ENCODE results near the gene MAP3K2. TPM values are rescaled to one million over a fixed set of nuclear protein-coding genes. Genes with fewer than 3 reads are reported as not detected.

MAP3K2 gene
- total RNA-seq, 4 donors from 2014 or later, result 51.0 to 66.1 (median 64.7) TPM

GRCh38 chr2:127419448-127420038, 31.8 kb upstream of the MAP3K2 start:
- no peak for TF ChIP-seq CTCF (IDR thresholded peaks at IDR 0.05; ENCODE audit: low read depth)

- no peak for TF ChIP-seq CTCF (IDR thresholded peaks at IDR 0.05; ENCODE audit: low read depth)
These were observed 31.3 kb upstream of the MAP3K2 start for GRCh38 chr2:127419112-127419430.

GRCh38 chr2:127418300-127419111, 30.7 kb upstream of the MAP3K2 start, which contains the start of gene PROC:
Gene PROC, plus strand, starts transcription at chr2:127418427. Its CDS starts 1,516 bp downstream, at chr2:127419943.
- no peak for TF ChIP-seq CTCF (IDR thresholded peaks at IDR 0.05; ENCODE audit: low read depth)

GRCh38 chr2:127417406-127417805, 29.6 kb upstream of the MAP3K2 start:
- TF ChIP-seq CTCF (IDR thresholded peaks at IDR 0.05; ENCODE audit: low read depth), result no peak

GRCh38 chr2:127416506-127417001, 28.8 kb upstream of the MAP3K2 start:
- no peak for TF ChIP-seq CTCF (IDR thresholded peaks at IDR 0.05; ENCODE audit: low read depth)

GRCh38 chr2:127415593-127416505, 28.1 kb upstream of the MAP3K2 start:
- TF ChIP-seq CTCF (IDR thresholded peaks at IDR 0.05; ENCODE audit: low read depth), result no peak

Measured in subcutaneous adipose tissue (tissue), 4 donors.